ENCODE data around the gene PLCH1. TPM values are rescaled to one million over a fixed set of nuclear protein-coding genes. Genes with fewer than 3 reads are reported as not detected.

PLCH1 gene
- total RNA-seq, 1 experiment from 2014 or later = 13.4 TPM

- peak overlapping the region; percentile 90 for H3K27ac Mint-ChIP-seq (ENCODE audit: unreplicated experiment)
- BruUV-seq (replicated peaks) = no TSS peak
- peak overlapping the region; percentile 57 for H3K4me3 Mint-ChIP-seq (ENCODE audit: low read depth, unreplicated experiment)
- peaks cover 53% of the 10 kb centered on the region for H3K4me1 Mint-ChIP-seq (ENCODE audit: low read depth, unreplicated experiment)
- no peak for DNase-seq
- H3K9me3 Mint-ChIP-seq (ENCODE audit: low read depth, unreplicated experiment) = no peaks in the 10 kb centered on the region
- H3K36me3 Mint-ChIP-seq (ENCODE audit: insufficient read depth, unreplicated experiment) = peaks cover 20% of the 10 kb centered on the region
- intact Hi-C loops (cut with micrococcal nuclease; ENCODE audit: unreplicated experiment) = loop anchor here (1.0 to 5.0 kb wide), 5 partner anchors 52 to 317 kb away; partner anchors contain the start of gene GMPS
- CTCF ChIA-PET = interaction anchor here (0.6 to 1.5 kb wide), 7 partner anchors 8 to 251 kb away, joined by 3 to 13 read pairs (median 4); partner anchors contain the start of gene C3orf33
- TF ChIP-seq, protein P1, sequence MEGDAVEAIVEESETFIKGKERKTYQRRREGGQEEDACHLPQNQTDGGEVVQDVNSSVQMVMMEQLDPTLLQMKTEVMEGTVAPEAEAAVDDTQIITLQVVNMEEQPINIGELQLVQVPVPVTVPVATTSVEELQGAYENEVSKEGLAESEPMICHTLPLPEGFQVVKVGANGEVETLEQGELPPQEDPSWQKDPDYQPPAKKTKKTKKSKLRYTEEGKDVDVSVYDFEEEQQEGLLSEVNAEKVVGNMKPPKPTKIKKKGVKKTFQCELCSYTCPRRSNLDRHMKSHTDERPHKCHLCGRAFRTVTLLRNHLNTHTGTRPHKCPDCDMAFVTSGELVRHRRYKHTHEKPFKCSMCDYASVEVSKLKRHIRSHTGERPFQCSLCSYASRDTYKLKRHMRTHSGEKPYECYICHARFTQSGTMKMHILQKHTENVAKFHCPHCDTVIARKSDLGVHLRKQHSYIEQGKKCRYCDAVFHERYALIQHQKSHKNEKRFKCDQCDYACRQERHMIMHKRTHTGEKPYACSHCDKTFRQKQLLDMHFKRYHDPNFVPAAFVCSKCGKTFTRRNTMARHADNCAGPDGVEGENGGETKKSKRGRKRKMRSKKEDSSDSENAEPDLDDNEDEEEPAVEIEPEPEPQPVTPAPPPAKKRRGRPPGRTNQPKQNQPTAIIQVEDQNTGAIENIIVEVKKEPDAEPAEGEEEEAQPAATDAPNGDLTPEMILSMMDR (IDR thresholded peaks at IDR 0.05; ENCODE audit: unreplicated experiment) = no peak
- H3K27me3 Mint-ChIP-seq (ENCODE audit: unreplicated experiment) = no peaks in the 10 kb centered on the region
Measured at GRCh38 chr3:155555479-155556060, 189.3 kb downstream of the PLCH1 start.

GRCh38 chr3:155554777-155555451, 190.0 kb downstream of the PLCH1 start:
- intact Hi-C loops (cut with micrococcal nuclease; ENCODE audit: unreplicated experiment) = loop anchor here (1.0 to 5.0 kb wide), 5 partner anchors 52 to 317 kb away; partner anchors contain the start of gene GMPS
- peaks cover 20% of the 10 kb centered on the region for H3K36me3 Mint-ChIP-seq (ENCODE audit: insufficient read depth, unreplicated experiment)
- CTCF ChIA-PET = interaction anchor here (0.6 to 1.5 kb wide), 7 partner anchors 9 to 251 kb away, joined by 3 to 13 read pairs (median 4); partner anchors contain the start of gene C3orf33
- peak overlapping the region; percentile 57 for H3K4me3 Mint-ChIP-seq (ENCODE audit: low read depth, unreplicated experiment)
- DNase-seq = peak; percentile 73
- TF ChIP-seq, protein P1 (IDR thresholded peaks at IDR 0.05; ENCODE audit: unreplicated experiment) = no peak
- peaks cover 49% of the 10 kb centered on the region for H3K4me1 Mint-ChIP-seq (ENCODE audit: low read depth, unreplicated experiment)
- no peaks in the 10 kb centered on the region for H3K9me3 Mint-ChIP-seq (ENCODE audit: low read depth, unreplicated experiment)
- BruUV-seq (replicated peaks) = TSS peak; percentile 47
- peak overlapping the region; percentile 90 for H3K27ac Mint-ChIP-seq (ENCODE audit: unreplicated experiment)
- no peaks in the 10 kb centered on the region for H3K27me3 Mint-ChIP-seq (ENCODE audit: unreplicated experiment)

DNA sequence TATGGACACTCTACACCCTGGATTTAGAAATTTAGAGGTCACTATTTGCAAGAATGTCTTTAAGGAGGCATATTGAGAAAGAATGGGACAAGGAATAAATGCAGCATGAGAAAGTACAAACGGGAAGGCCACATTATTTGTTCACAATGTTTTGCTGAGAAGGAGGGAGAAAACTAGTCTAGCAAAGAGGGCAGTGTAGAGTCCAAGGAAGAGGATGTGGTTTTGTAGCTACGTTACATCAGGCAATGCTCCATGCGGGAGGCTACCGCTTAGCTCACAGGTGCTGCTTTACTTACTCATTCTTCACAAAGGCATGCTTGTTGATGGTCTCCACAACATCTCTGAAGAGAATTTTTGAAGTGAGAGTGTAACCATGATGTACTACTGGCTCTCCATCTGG, 191.1 kb downstream of the PLCH1 start:
- DNase-seq = peak; percentile 62

DNA sequence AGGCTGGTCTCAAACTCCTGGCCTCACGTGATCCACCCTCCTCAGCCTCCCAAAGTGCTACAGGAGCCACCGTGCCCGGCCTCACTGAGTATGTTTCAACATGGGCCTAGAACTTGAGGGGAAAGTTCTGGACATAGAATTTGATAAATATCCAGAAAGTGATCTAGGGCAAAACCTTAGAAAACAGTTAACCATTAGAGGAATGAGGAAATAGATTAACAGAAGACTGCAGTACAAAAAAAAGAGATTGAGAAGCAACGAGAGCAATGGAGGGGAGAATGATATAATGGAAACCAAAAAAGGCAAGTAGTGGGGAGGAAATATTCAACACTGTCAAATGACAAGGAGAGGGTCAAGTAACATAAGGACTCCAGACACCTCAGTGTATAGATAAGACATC, 191.5 kb downstream of the PLCH1 start:
- no peak for DNase-seq
- Mint-ChIP-seq H3K27ac (ENCODE audit: unreplicated experiment) (peak overlapping the region; percentile 90), H3K27me3 (ENCODE audit: unreplicated experiment) (no peaks in the 10 kb centered on the region), H3K36me3 (ENCODE audit: insufficient read depth, unreplicated experiment) (peaks cover 20% of the 10 kb centered on the region), H3K4me1 (ENCODE audit: low read depth, unreplicated experiment) (peaks cover 49% of the 10 kb centered on the region), H3K4me3 (ENCODE audit: low read depth, unreplicated experiment) (peak overlapping the region; percentile 6), H3K9me3 (ENCODE audit: low read depth, unreplicated experiment) (no peaks in the 10 kb centered on the region)
- TF ChIP-seq, protein P1 (IDR thresholded peaks at IDR 0.05; ENCODE audit: unreplicated experiment) = no peak
- BruUV-seq (replicated peaks) = no TSS peak
- CTCF ChIA-PET = interaction anchor here (0.6 to 1.0 kb wide), 2 partner anchors 46 to 149 kb away, joined by 6 to 12 read pairs; no protein-coding TSS in a partner anchor
- intact Hi-C loops (cut with micrococcal nuclease; ENCODE audit: unreplicated experiment) = no loop called here

More for the DNA sequence above, 191.1 kb downstream of the PLCH1 start:
- no peaks in the 10 kb centered on the region for H3K27me3 Mint-ChIP-seq (ENCODE audit: unreplicated experiment)
- H3K9me3 Mint-ChIP-seq (ENCODE audit: low read depth, unreplicated experiment) = no peaks in the 10 kb centered on the region
- peak overlapping the region; percentile 90 for H3K27ac Mint-ChIP-seq (ENCODE audit: unreplicated experiment)
- intact Hi-C loops (cut with micrococcal nuclease; ENCODE audit: unreplicated experiment) = loop anchor here (2.0 kb wide), 1 partner anchor 171 kb away; no protein-coding TSS in a partner anchor
- H3K36me3 Mint-ChIP-seq (ENCODE audit: insufficient read depth, unreplicated experiment) = peaks cover 20% of the 10 kb centered on the region
- H3K4me1 Mint-ChIP-seq (ENCODE audit: low read depth, unreplicated experiment) = peaks cover 49% of the 10 kb centered on the region
- no TSS peak for BruUV-seq (replicated peaks)
- peak overlapping the region; percentile 6 for H3K4me3 Mint-ChIP-seq (ENCODE audit: low read depth, unreplicated experiment)
- TF ChIP-seq, protein P1 (IDR thresholded peaks at IDR 0.05; ENCODE audit: unreplicated experiment) = no peak
- CTCF ChIA-PET = interaction anchor here (0.6 to 1.0 kb wide), 2 partner anchors 45 to 148 kb away, joined by 6 to 12 read pairs; no protein-coding TSS in a partner anchor

Data from Calu3 (cell line).